KOPT-K1 (cell line): Measurements from ENCODE around the gene KRT84.

Source experiments
- H3K27ac ChIP-seq: fragments of 200-600 bp; sonication (generic); 2 replicates; pipeline ENCODE4 v1.5.1; 2016; ENCODE audit warnings: antibody characterized with exemption, mild to moderate bottlenecking, low read depth, low read length; ENCODE audit not compliant: poor library complexity, severe bottlenecking
- H3K36me3 ChIP-seq: fragments of 200-600 bp; sonication (generic); 2 replicates; pipeline ENCODE4 v1.5.1; 2017; ENCODE audit warnings: antibody characterized with exemption, mild to moderate bottlenecking, low read length, moderate library complexity; ENCODE audit not compliant: insufficient read depth
- H3K9me3 ChIP-seq: fragments of 200-600 bp; sonication (generic); 2 replicates; pipeline ENCODE4 v1.5.1; 2017; ENCODE audit warnings: antibody characterized with exemption, low read length, mild to moderate bottlenecking; ENCODE audit not compliant: insufficient read depth, poor library complexity, severe bottlenecking

The KRT84 gene

GRCh38 chr12:52336641-52337040 is 48.8 kb downstream of the KRT84 start:
- H3K36me3 ChIP-seq = no peaks in the 10 kb centered on the region
- H3K27ac ChIP-seq = no peak overlapping the region
- H3K9me3 ChIP-seq = peaks cover 4% of the 10 kb centered on the region

GRCh38 chr12:52335598-52336262 is 49.7 kb downstream of the KRT84 start:
- Histone ChIP-seq H3K27ac (no peak overlapping the region), H3K9me3 (peaks cover 4% of the 10 kb centered on the region)

GRCh38 chr12:52334185-52334584 is 51.3 kb downstream of the KRT84 start:
- Histone ChIP-seq H3K36me3 (no peaks in the 10 kb centered on the region), H3K27ac (no peak overlapping the region), H3K9me3 (peaks cover 4% of the 10 kb centered on the region)

More at GRCh38 chr12:52335598-52336262, 49.7 kb downstream of the KRT84 start:
- H3K36me3 ChIP-seq = no peaks in the 10 kb centered on the region

GRCh38 chr12:52333321-52333720 is 52.1 kb downstream of the KRT84 start:
- H3K9me3 ChIP-seq = peaks cover 4% of the 10 kb centered on the region
- H3K27ac ChIP-seq = no peak overlapping the region
- H3K36me3 ChIP-seq = no peaks in the 10 kb centered on the region

- peaks cover 4% of the 10 kb centered on the region for H3K9me3 ChIP-seq
- H3K36me3 ChIP-seq = no peaks in the 10 kb centered on the region
- no peak overlapping the region for H3K27ac ChIP-seq
Measured at GRCh38 chr12:52332381-52332780, 53.1 kb downstream of the KRT84 start.

GRCh38 chr12:52331833-52332232 is 53.6 kb downstream of the KRT84 start:
- peaks cover 4% of the 10 kb centered on the region for H3K9me3 ChIP-seq
- H3K36me3 ChIP-seq = no peaks in the 10 kb centered on the region
- H3K27ac ChIP-seq = no peak overlapping the region

- Histone ChIP-seq H3K27ac (no peak overlapping the region), H3K36me3 (no peaks in the 10 kb centered on the region), H3K9me3 (no peaks in the 10 kb centered on the region)
Measured at GRCh38 chr12:52331039-52331438, 54.4 kb downstream of the KRT84 start.

GRCh38 chr12:52327830-52328500 is 57.5 kb downstream of the KRT84 start:
- no peak overlapping the region for H3K27ac ChIP-seq

More at GRCh38 chr12:52327830-52328500, 57.5 kb downstream of the KRT84 start:
- Histone ChIP-seq H3K36me3 (no peaks in the 10 kb centered on the region), H3K9me3 (no peaks in the 10 kb centered on the region)
